Ishikawa (cell line): ENCODE results near the gene BIN1.

Experiments
- CEBPB ChIP-seq: IDR thresholded peaks from 2 replicates; pipeline ENCODE4 v1.6.1; 2012
- CREB1 ChIP-seq: IDR thresholded peaks from 2 replicates; pipeline ENCODE4 v1.6.1; 2012; ENCODE audit warnings: low read depth
- EGR1 ChIP-seq: IDR thresholded peaks from 2 replicates; pipeline ENCODE4 v1.6.1; 2012
- EP300 ChIP-seq: IDR thresholded peaks from 2 replicates; pipeline ENCODE4 v1.6.1; 2012; ENCODE audit warnings: borderline replicate concordance
- FOXM1 ChIP-seq: IDR thresholded peaks from 2 replicates; pipeline ENCODE4 v1.6.1; 2012; ENCODE audit warnings: low read depth, borderline replicate concordance
- NFIC ChIP-seq: IDR thresholded peaks from 2 replicates; pipeline ENCODE4 v1.6.1; 2012
- RAD21 ChIP-seq: IDR thresholded peaks from 2 replicates; pipeline ENCODE4 v1.6.1; 2012; ENCODE audit warnings: low read depth
- REST ChIP-seq: IDR thresholded peaks from 2 replicates; pipeline ENCODE4 v1.6.1; 2012; ENCODE audit warnings: low read depth, mild to moderate bottlenecking
- TAF1 ChIP-seq: IDR thresholded peaks from 2 replicates; pipeline ENCODE4 v1.6.1; 2012; ENCODE audit warnings: low read depth, mild to moderate bottlenecking
- TCF12 ChIP-seq: IDR thresholded peaks from 2 replicates; pipeline ENCODE4 v1.6.1; 2012; ENCODE audit warnings: low read depth
- TEAD4 ChIP-seq: IDR thresholded peaks from 2 replicates; pipeline ENCODE4 v1.6.1; 2012
- YY1 ChIP-seq: IDR thresholded peaks from 2 replicates; pipeline ENCODE4 v1.6.1; 2012; ENCODE audit warnings: low read depth
- ZBTB7A ChIP-seq: IDR thresholded peaks from 2 replicates; pipeline ENCODE4 v1.6.1; 2012; ENCODE audit warnings: low read depth
- TF ChIP-seq, protein P1 (sequence below): IDR thresholded peaks from 2 replicates; pipeline ENCODE4 v1.6.1; 2012
- TF ChIP-seq, protein P2 (sequence below): IDR thresholded peaks from 2 replicates; pipeline ENCODE4 v1.6.1; 2012

The BIN1 gene

DNA sequence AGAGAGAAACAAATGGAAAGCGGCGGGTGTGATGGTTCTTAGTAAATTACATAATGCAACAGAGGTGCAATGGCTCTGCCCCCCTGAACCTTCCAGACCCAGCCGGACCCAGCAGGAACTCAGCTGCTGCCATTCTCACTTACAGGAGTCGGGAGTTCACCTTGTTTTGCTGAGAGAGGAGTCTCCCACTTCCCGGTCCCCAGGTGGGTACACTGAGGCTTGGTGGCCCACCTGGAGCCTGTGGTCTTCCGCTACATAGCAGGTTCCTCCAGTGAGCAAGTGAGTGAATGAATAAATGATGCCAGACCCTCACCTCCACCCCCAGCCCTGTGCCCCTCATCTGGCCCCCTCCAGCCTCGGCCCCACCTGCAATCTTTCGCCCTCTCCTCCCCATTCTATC, 11.2 kb downstream of the BIN1 start:
- TF ChIP-seq RAD21 (no peak), EGR1 (no peak), TCF12 (no peak), CREB1 (no peak), REST (no peak), NFIC (no peak), EP300 (no peak), TEAD4 (no peak), FOXM1 (no peak), CEBPB (no peak), ZBTB7A (no peak), TAF1 (no peak), YY1 (no peak)
- TF ChIP-seq, protein P1, sequence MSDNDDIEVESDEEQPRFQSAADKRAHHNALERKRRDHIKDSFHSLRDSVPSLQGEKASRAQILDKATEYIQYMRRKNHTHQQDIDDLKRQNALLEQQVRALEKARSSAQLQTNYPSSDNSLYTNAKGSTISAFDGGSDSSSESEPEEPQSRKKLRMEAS: no peak
- TF ChIP-seq, protein P2, sequence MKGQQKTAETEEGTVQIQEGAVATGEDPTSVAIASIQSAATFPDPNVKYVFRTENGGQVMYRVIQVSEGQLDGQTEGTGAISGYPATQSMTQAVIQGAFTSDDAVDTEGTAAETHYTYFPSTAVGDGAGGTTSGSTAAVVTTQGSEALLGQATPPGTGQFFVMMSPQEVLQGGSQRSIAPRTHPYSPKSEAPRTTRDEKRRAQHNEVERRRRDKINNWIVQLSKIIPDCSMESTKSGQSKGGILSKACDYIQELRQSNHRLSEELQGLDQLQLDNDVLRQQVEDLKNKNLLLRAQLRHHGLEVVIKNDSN: no peak

DNA sequence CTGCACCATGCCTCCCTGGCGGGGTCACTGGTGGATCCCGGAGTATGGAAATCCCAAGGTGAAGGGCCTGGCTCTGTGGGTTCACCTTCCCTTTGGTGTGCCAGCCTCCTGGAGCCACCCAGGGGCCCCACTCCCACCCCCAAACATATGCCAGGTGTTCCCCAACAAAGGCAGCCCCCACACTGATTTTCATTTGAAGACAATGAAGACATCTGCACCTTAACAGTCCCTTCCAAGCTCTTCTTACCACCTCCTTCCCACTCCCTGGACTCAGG, 11.7 kb downstream of the BIN1 start:
- TF ChIP-seq EP300 (no peak), TAF1 (no peak), YY1 (no peak), RAD21 (no peak)

DNA sequence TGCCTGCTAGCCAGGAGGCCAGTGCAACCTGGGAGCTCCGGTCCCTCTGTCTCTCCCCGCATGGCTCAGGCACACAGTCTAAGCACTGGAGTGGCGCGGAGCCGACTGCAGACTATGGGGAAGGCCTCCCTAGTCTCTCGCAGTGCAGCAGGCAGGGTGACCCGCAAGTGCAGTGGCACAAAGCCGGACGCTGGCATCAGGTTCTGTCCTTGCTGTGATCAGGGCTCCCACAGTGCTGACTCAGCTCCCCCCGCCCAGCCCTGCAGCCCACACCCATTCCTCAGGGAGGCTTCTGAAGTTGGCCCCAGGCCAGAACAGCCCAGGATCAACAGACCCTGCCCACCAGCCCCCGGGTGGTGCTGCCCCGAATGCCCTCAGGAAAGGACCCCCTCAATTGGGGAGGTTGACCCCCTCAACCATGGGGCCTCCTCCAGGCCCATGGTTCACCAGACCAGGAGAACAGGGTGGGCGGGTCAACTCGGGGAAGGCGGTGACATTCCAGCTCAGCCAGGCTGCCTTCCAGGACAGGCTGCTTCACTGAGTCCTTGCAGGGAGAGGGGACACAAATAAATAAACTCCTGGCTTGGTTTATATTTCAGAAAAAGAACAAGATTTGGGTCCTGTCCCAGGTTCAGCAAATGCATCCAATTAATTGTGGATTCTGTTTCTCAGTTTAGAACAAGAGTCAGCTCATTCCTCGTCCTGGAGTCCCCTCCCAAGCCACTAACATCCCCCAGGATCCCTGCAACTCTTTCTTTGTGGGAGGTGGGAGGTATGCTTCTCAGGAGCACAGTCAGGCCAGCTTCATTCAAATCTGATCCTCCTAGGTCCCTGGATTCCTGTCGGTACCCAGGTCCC, 12.2 kb downstream of the BIN1 start:
- TF ChIP-seq EP300 (no peak), TEAD4 (peak; percentile 63), TCF12 (peak; percentile 22; the same call in 1 of the 2 replicates), ZBTB7A (peak; percentile 70; the same call in 1 of the 2 replicates), NFIC (peak; percentile 75), RAD21 (no peak)

GRCh38 chr2:127093648-127094210, 13.2 kb downstream of the BIN1 start:
- TF ChIP-seq, protein P2: no peak
- TF ChIP-seq TCF12 (no peak), CREB1 (no peak), FOXM1 (no peak), EP300 (no peak), ZBTB7A (no peak), RAD21 (no peak), REST (no peak), YY1 (no peak), TEAD4 (no peak)
- TF ChIP-seq, protein P1: no peak

- no peak for TF ChIP-seq EGR1
- no peak for TF ChIP-seq CREB1
- TF ChIP-seq ZBTB7A: no peak
- no peak for TF ChIP-seq RAD21
- TF ChIP-seq, protein P1: no peak
- TF ChIP-seq TEAD4: no peak
- no peak for TF ChIP-seq FOXM1
Measured at GRCh38 chr2:127092901-127093516, 13.9 kb downstream of the BIN1 start.
